Measurements from ENCODE around the gene CBL.

GRCh38 chr11:119206511-119207414, 624 bp downstream of the CBL start:
- TF ChIP-seq CTCF (conservative IDR thresholded peaks at IDR 0.05; ENCODE audit: low read length), result no peak
- no peak for TF ChIP-seq EZH2phosphoT487 (IDR thresholded peaks at IDR 0.05; ENCODE audit: borderline replicate concordance)
